GM23248 (cell line): Measurements from ENCODE around the gene SCN2A.
"Not testable (repeated sequence)": the region's sequence is repeated elsewhere in the genome, so short reads cannot be mapped to it uniquely, and the experiment has no call there.

Source experiments
- EZH2 ChIP-seq: fragments of 200-600 bp; sonication (generic); IDR thresholded peaks from 2 replicates; pipeline ENCODE4 v1.6.1; 2018; ENCODE audit warnings: antibody characterized with exemption, mild to moderate bottlenecking; ENCODE audit not compliant: insufficient read depth, poor library complexity, severe bottlenecking
- EZH2phosphoT487 ChIP-seq: fragments of 200-600 bp; sonication (generic); IDR thresholded peaks from 2 replicates; pipeline ENCODE4 v1.6.1; 2018; ENCODE audit warnings: antibody characterized with exemption, moderate library complexity, mild to moderate bottlenecking, low read depth; ENCODE audit not compliant: insufficient read depth

DNA sequence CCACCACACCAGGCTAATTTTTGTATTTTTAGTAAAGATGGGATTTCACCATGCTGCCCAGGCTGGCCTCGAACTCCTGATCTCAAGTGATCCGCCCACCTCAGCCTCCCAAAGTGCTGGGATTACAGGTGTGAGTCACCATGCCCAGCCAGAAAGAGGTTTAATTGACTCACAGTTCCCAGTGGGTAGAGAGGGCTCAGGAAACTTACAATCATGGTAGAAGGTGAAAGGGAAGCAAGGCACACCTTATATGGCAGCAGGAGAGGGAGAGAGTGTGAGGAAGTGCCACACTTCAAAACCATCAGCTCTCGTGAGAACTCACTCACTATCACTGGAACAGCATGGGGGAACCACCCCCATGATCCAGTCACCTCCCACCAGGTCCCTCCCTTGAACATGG, 159.4 kb downstream of the SCN2A start:
- TF ChIP-seq EZH2, EZH2phosphoT487: not testable (repeated sequence)
